NCI-H1417 treated with DMSO at 0.1 percent for 48 hours (cell line): ENCODE data around the gene NOX5.
"Not testable (repeated sequence)": the region's sequence is repeated elsewhere in the genome, so short reads cannot be mapped to it uniquely, and the experiment has no call there.

ENCODE experiments used
- DNase-seq: peaks from one replicate; lab custom pipeline; 2025; lab: John Stamatoyannopoulos, UW

Gene NOX5, protein sequence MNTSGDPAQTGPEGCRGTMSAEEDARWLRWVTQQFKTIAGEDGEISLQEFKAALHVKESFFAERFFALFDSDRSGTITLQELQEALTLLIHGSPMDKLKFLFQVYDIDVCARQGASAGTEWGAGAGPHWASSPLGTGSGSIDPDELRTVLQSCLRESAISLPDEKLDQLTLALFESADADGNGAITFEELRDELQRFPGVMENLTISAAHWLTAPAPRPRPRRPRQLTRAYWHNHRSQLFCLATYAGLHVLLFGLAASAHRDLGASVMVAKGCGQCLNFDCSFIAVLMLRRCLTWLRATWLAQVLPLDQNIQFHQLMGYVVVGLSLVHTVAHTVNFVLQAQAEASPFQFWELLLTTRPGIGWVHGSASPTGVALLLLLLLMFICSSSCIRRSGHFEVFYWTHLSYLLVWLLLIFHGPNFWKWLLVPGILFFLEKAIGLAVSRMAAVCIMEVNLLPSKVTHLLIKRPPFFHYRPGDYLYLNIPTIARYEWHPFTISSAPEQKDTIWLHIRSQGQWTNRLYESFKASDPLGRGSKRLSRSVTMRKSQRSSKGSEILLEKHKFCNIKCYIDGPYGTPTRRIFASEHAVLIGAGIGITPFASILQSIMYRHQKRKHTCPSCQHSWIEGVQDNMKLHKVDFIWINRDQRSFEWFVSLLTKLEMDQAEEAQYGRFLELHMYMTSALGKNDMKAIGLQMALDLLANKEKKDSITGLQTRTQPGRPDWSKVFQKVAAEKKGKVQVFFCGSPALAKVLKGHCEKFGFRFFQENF

DNA sequence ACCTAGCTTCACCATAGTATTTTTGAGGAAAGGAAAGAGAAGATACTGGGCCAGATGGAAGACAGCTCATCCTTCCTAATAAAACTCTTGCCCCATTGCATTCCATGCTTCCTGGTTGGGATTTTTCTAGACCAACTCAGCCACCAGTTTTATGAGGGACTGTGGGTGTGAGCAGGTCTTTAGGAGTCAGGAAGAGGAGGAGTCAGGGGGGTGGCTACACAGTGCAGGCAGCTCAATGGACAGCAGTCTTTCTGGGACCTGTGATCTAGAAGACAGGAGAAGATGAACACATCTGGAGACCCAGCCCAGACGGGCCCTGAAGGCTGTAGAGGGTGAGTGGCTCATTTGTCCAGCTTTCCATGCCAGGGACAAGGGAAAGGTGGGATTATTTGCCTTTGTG, at the start of gene NOX5:
Gene NOX5, plus strand, starts transcription at position 242 of the 400 bp plus-strand sequence. Its CDS starts 41 bp downstream, at position 283.
- DNase-seq = no peak

DNA sequence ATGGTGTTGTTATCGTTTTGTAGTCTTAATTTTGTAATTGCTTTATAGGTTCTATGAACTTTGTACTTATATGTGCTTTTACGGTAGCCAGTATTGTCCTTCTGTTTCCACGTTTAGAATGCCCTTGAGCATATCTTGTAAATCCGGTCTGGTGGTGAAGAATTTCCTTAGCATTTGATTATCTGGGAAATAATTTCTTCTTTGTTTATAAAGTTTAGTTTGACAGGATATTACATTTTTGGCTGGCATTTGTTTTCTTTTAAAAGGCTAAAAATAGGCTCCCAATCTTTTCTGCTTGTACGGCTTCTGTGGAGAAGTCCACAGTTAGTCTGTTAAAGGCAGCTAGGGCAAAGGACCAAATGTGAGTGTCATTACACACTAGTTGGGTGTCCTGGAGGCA, 47.5 kb upstream of the NOX5 start:
- no peak for DNase-seq

DNA sequence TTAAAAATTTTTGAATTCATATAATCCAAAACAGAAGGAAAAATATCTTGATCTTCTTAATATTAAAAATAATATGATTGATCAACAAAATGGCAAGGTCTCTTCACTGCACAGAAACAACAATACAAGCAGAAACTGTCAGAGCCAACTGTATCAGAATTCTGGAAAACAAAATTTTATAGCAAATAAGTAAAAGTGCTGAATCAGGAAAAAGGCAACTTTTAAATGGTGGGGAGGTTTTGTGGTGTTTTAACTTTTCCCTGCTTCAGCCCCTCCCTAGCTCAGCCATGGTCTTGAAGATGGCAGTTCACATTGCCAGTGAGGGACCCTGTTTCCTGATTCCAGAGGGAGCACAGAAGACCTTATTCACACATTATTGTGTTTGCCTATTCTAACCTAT, 46.5 kb upstream of the NOX5 start:
- no peak for DNase-seq

DNA sequence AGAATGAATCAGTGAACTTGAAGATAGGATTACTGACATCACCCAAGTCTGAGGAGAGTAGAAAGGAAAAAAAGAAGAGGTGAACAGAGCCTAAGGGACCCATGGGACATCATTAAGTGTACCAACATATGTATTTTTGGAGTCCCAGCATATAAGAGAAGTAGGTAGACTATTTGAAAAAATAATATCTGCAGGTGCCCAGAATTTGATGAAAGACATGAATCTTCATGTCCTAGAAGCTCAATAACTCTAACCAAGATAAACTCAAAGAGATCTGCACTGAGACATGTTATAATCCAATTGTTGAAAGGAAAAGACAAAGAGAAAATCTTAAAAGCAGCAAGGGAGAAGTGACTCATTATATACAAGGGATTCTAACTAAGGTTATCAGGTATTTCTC, 45.2 kb upstream of the NOX5 start:
- no peak for DNase-seq

DNA sequence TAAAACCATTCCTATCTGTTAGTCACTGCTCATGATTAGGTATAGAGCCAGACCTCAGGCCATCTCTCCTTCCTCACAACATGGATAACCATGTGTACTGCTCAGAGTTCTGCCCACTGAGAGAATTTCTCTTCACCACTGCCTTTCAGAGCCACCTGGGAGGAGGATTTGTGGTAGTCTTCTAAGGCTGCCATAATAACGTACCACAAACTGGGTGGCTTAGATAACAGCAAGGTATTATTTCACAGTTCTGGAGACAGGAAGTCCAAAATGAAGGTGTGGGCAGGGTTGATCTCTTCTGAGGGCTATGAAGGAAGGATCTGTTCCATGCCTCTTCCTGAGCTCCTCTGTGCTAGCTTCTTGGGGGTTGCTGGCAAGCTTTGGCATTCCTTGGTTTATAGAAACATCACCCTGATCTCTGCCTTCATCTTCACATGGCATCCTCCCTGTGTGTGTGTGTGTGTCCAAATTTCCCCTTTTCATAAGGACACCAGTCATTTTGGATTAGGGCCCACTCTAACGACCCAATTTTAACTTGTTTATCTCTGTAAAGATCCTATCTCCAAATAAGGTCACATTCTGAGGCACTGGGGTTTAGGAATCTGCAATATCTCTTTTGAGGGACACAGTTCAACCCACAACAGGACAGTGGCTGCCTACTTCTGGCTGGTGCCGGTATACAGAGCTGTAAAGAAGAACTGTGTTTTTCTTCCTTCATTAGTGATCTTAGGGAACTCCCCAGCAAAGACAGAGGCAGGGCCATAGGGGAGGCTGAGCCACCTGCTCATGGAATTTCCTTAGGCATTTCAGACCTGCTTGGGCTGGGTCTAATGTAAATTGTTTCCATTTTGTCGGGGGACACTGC, 42.1 kb upstream of the NOX5 start:
- no peak for DNase-seq

DNA sequence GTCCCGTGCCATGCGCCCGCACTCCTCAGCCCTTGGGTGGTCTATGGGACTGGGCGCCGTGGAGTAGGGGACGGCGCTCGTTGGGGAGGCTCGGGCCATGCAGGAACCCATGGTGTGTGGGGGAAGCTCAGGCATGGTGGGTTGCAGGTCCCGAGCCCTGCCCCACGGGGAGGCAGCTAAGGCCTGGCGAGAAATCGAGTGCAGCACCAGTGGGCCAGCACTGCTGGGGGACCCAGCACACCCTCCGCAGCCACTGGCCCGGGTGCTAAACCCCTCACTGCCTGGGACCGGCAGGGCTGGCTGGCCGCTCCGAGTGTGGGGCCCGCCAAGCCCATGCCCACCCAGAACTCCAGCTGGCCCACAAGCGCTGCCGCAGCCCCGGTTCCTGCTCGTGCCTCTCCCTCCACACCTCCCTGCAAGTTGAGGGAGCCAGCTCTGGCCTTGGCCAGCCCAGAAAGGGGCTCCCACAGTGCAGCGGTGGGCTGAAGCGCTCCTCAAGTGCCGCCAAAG, 38.8 kb upstream of the NOX5 start:
- not testable (repeated sequence) for DNase-seq

DNA sequence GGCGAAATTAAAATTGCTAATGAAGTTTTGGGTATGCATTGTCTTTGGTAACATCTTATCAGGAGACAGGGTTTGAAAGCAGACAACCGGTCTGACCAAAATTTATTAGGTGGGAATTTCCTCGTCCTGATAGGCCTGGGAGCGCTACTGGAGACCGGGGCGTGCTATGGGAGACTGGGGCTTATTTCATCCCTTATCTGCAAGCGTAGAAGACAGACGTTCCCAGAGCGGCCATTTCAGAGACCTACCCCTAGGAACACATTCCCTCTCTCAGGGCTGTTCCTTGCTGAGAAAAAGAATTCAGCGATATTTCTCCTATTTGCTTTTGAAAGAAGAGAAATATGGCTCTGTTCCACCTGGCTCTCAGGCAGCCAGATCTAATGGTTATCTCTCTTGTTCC, 37.1 kb upstream of the NOX5 start:
- DNase-seq = not testable (repeated sequence)

DNA sequence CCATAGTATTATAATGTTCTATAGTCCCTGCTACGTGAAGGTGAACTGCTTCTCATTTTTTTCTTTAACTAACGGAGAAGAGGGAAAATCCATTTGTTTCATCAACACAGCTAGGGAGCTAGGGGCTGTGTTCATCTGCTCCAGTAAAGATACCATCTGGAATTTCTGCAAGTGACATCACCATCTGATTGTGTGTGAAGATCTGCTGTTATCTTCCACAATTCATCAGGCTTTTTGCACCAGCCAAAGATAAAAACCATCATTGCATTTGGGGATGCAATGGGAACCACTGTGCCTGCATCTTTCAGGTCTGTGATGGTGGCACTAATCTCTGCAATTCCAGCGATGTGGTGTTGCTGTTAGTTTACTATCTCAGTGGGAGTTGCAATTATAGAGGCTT, 35.5 kb upstream of the NOX5 start:
- no peak for DNase-seq

DNA sequence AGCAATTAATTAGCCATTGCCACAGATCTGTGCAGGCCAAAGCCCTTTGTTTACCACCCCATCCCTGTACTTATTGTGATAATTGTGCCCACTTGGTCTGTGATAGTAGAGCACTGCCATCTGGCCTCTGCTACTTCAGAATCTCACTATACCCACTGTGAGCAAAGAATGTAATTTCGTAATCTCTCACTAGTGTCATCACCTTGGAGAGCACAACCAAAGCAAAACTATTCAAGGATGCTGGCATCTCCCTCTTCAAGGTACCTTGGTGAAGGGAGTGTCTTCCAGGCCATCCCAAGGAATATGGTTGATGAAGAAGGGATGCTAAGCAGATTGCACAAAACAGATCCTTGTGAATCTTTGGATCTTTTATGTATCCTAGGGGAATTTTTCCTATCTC, 34.7 kb upstream of the NOX5 start:
- no peak for DNase-seq

DNA sequence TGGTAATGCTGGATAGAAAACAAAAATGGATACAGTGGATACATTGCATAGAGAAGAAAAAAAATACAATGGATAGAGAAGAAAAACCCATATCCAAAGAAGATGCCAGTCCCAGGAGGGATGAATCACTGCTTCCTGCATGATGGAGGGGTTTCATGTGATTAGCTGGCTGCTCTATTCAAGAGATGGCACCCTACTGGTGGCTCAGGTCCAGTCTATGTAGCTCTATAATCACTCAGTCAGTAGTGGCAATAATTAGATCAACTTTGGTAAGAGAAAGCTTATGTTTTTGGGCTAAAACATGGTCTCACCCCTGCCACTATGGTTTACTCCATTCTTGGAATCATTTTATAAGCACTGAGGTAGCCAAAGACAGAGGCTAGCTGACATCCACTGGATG, 33.7 kb upstream of the NOX5 start:
- DNase-seq = no peak

DNA sequence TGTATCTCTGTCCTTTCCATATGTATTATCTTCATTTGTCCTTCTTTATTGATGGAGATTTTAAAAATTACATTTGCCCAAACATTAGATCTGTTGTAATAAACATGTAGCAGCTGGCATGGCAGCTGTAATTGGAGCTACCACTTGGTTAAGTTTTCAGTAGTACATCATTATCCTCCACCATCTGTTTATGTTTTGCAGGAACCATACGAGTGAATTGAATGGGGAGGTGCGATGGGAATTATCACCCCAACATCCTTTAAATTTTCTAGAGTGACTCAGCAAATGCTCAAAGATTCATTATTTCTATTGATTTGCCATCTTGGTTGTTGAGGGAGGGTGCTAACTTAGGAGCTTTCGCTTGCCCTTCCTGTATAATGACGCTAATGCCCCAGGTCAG, 32.6 kb upstream of the NOX5 start:
- no peak for DNase-seq

DNA sequence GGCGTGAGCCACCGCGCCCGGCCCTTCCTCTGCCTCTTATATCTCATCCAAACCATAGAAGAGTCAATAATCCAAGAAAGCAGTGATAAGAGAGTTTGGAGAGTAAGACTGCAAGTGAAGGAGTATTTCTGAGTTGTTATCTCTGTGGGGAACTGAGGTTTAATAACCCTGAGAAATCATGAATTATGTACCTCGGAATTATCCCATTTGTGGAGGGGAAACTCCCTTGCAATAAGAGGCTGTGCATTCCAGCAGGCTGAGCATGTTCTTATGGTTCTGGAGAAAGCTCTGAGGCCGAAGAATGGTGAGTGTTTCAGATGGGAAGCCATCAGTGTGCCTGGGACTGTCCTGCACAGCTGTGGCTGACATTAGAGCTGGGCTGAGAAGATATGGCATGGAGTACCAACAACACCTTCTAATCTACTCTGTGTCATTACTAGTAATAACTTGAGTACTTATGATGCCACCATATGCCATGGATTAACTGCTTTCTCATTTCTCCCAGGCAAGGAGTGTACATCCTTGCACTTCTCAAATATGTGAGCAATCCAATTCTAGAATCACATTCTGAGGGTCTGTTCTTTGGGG, 31.4 kb upstream of the NOX5 start:
- DNase-seq = no peak

DNA sequence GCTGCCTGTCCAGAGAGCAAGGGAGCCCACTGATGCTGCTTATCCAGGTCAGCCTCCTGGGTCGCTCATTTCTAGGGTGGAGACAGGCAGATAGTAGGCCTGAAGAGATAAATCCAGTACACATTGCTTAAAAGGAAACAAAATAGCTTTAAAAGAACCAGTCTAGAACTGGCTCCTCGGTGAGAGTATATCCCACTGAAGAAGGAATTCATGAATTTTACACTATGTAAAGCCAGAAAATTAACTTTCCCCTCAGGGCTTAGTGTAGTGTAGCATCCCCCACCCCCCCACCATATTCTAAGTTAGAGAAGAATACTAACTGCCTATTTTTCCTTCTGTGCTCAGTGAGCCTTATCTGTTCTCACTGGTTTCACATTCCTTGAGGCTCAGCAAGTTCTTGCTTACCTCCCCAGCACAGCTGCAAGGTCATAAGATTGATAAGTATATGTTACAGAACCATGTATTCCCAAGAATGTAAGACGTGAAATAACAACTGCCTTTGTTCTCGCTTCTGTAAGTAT, 30.5 kb upstream of the NOX5 start:
- DNase-seq = no peak

DNA sequence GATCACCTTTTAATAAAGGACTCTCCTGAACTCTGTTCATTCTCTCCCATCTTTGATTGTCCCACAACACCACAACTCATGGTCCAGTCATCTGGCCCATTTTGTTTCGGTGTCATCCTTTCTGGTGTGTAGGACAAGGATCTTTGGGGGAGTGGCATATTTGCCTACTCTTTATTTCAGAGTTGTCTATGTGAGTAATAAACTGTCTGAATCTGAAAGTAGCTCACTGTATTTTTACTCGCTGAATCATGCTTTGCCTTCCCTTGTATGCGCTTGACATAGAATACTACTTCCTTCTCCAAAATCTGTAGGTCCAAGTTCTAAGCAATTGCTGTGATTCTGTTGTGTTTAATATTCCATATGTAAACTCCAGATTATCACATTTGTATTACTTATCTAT, 29.9 kb upstream of the NOX5 start:
- no peak for DNase-seq

DNA sequence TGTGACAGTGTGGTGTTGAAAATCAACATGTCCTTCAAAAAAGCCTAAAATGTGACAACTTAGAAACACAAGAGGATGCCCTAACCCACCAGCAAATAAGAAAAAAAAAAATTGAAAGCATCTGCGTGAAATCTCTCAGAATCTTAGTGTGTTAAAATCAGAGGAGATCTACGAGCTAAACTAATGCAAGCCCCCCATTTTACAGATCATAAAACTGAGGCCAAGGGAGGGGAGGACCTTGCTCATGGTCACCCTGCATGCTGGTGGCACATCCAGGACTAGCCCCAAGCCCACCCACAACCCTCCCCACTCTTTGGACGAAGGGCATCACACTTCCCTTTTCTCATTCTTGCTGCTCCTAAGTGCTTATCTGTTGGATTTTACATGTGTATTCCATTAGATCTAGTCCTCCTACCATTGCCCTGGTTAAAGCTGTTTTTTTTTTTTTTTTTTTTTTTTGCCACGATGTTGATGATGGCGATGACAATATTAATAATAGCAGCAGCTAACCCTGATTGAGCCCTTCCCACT, 29.1 kb upstream of the NOX5 start:
- no peak for DNase-seq

DNA sequence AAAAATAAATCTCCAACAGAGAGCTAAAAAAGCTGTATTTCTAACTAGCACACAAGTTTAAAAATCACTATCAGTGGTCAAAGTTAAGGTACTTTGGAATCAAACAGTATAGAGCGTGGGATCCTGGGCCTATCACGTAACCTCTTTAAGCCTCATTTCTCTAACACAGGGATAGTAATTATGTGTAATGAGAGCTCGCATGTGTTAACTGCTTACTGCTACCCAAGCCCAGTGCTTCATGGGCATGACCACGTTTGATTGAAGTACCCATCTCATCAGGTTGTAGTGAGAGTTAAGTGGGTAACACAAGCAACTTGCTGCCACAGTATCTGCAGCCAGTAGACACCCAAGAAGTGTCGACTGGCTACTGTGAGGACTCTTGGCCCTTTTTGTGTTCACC, 28.2 kb upstream of the NOX5 start:
- no peak for DNase-seq

DNA sequence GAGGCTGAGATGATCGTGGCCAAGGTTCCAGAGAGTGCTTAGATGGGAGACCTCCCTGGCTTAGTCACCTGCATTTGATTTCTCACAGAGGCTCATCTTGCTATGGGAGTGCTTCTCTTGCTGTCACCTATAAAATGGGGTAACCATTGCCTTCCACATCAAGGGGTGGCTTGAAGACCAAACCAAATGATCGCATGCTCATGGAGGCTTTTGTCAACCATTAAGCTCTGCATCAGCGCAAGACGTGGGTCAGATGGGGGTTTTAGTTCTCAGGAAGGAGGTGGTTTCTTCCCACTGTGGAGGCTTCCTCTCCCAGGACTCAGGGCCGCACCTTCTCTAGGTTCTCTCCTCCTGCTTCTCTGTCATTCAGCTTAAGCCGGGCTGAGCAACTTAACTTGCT, 27.4 kb upstream of the NOX5 start:
- DNase-seq = no peak

DNA sequence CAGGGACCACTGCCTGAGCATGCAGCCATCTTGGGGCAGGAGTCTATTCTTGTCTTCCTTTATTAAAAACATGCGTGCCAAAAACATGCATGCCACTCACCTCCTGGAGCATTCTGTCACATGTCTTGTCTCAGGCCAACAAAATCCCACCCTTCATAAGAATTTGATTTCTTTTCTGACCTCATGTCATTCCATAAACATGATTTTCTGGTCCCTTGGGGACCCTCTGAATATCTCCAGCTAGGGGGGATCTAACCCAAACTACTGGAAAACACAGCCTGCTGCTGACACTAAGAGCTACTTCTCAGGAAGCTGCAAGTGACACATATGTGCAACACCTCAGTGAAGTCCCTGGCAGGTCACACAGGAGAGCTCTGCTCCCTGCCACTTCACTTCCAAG, 26.8 kb upstream of the NOX5 start:
- no peak for DNase-seq

DNA sequence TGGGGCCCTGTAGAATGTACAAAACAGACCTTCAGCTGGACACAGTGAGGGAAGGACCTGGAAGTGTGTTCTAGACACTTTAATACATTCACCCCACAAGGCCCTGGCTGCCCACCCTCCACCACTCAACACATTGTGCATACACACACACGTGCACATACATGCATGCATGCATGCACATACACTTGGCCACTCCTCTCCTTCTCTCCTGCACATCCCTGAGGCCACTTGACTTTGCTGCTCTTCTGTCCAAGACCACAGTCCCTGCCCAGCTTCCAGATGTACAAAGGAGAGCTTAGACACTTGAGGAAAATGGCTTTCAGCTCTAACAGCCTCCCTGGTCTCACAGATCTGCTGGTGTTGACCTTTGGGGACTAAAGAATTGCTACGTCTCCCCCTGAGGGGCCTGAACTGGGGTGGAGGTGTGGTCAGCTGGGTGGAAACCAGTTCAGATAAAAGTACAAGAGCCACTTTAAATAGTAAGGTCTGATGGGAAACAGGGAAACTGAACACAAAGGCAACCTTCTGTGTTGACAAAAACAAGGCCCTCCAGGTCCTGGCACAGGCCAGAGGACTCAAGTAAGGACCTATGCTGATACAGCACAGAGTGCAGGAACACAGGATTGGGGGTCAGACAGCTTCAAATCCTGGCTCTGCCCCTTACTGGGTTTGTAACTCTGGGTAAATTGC, 24.8 kb upstream of the NOX5 start:
- DNase-seq = no peak

DNA sequence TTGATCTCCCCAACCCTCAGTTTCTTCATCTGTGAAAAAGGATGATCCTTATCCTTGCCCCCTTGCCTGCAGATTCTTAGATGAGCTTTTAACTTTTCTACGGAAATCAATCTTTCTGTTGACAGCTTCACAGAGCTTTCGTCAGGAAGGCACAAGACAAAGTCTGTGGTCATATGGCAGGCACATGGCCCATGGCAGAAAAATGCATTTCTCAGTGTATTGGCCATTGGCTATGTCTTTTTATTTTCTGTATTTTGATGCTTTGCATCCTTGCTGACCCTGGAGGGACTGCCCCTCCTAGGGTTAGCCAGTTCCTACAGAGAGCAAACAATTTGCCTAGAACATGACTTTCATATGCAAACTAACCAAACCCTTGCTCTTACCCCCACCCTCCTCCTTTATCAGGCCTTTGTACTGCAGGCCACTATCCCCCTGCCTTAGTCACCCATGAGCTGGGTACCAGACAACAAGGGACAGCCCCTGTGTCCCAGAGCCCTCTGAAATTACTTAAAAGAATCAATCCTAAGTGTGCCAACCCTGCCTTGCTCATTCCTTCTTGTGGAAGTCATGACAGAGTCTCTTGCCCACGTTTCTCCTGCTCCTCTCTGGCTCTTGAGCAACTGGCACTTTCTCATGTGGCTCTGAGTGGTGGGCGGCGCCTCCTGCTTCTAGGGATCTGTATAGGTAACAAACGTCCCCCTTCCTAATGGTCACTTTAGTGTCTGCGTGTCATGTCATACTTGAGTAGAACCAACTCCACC, 24.1 kb upstream of the NOX5 start:
- DNase-seq = no peak
